Adrenal gland (tissue), 12 donors: ENCODE data around the gene INSRR. TPM values are rescaled to one million over a fixed set of nuclear protein-coding genes. Genes with fewer than 3 reads are reported as not detected.

Source experiments
- DNase-seq, 7 donors: peaks; one replicate each; pipeline ENCODE4 v3.0.0-alpha.2; 2019 to 2020
- H3K27ac ChIP-seq, 5 donors: fragments of 200-600 bp; sonication (generic) in 4 of 5; 1 replicate in 3 of 5; 2 replicates in 2 of 5; pipeline versions ENCODE4 v1.5.1 to v1.8.0; 2016 to 2020; ENCODE audit warnings: mild to moderate bottlenecking in 1 of 5
- H3K27me3 ChIP-seq: fragments of 200-600 bp; 2 replicates; pipeline ENCODE4 v1.8.0; 2021
- H3K36me3 ChIP-seq, 2 donors: fragments of 200-600 bp; replicated peaks in 1 of 2; 1 replicate in 1 of 2; 2 replicates in 1 of 2; pipeline versions ENCODE4 v1.5.1 to v1.8.0; 2018 to 2022
- H3K4me1 ChIP-seq, 2 donors: fragments of 200-600 bp; replicated peaks in 1 of 2; 1 replicate in 1 of 2; 2 replicates in 1 of 2; pipeline versions ENCODE4 v1.5.1 to v1.8.0; 2018 to 2021
- H3K4me3 ChIP-seq, 4 donors: fragments of 200-600 bp; sonication (generic) in 3 of 4; one replicate each; pipeline ENCODE4 v1.5.1; 2016 to 2018
- H3K9me3 ChIP-seq, 3 donors: fragments of 200-600 bp; sonication (generic) in 1 of 3; replicated peaks in 1 of 3; 1 replicate in 2 of 3; 2 replicates in 1 of 3; pipeline versions ENCODE4 v1.5.1 to v1.8.0; 2016 to 2021
- POLR2A ChIP-seq, 2 donors: fragments of 450-650 bp; IDR thresholded peaks; one replicate each; pipeline ENCODE4 v1.6.1; 2017; ENCODE audit warnings: antibody characterized with exemption in 2 of 2, mild to moderate bottlenecking in 2 of 2, moderate library complexity in 1 of 2
- WGBS, 4 donors: extraction: QIAGEN DNeasy Blood & Tissue Kit in 2 of 4; methylation state at CpG; one replicate each; pipeline versions ENCODE4 v1.1.5 to v1.1.7; 2013 to 2017; 5-methylcytosine and 5-hydroxymethylcytosine counted together
- intact Hi-C, 2 donors: fragments of 100-400 bp; cut with DNase I; formaldehyde crosslinking; loops; one replicate each; pipeline versions ENCODE4 v1.14.1 to v1.15.0; 2022 to 2023
- polyA plus RNA-seq, 3 donors: library from polyadenylated mRNA; stranded (reverse); fragments of 200-250 nt in 2 of 3; fragments of 350-450 nt in 1 of 3; fragmentation: Illumina TruSeq in 1 of 3; extraction: RNeasy Lipid Tissue Mini Kit (QIAGEN cat#74804) in 1 of 3; gene quantifications; one replicate each; pipeline ENCODE4 v1.2.3, GENCODE V29; 2013 to 2014
- total RNA-seq, 9 donors: library from RNA; depleted of rRNA in 4 of 9; stranded (reverse); fragments of >200 nt in 4 of 9; fragments of 120-200 nt in 1 of 9; fragmentation: NEBNext Ultra II Directional in 1 of 9; extraction: Animal tissue kit (Norgen Biotek cat#: 25700) in 1 of 9; gene quantifications; one replicate each; pipeline versions ENCODE4 v1.1.0 to v1.2.4, GENCODE V29; 2013 to 2023
- TF ChIP-seq, protein P1 (sequence below), 6 experiments: fragments of 450-650 bp in 4 of 6; fragments of 200-600 bp in 2 of 6; sonication (generic) in 1 of 6; IDR thresholded peaks; 1 replicate in 5 of 6; 2 replicates in 1 of 6; pipeline versions ENCODE4 v1.5.1 to v1.8.0; 2016 to 2021; ENCODE audit warnings: antibody characterized with exemption in 6 of 6, mild to moderate bottlenecking in 2 of 6, moderate library complexity in 1 of 6
- donor health status: healthy with polysubstance abuse.
- donor health status: Bipolar disorder and iron deficiency.
- donor health status: DM: yes; HTN: yes; CAD: no.
- donor health status: DM: no; HTN: no; CAD: no.
- donor health status: DM: no; HTN: no; CAD: no.
- donor health status: DM: yes; HTN: yes; CAD: no.

INSRR gene
- total and polyA plus RNA-seq, 12 donors, result 0.04 to 8.7 (median 0.35) TPM; not detected in 2

DNA sequence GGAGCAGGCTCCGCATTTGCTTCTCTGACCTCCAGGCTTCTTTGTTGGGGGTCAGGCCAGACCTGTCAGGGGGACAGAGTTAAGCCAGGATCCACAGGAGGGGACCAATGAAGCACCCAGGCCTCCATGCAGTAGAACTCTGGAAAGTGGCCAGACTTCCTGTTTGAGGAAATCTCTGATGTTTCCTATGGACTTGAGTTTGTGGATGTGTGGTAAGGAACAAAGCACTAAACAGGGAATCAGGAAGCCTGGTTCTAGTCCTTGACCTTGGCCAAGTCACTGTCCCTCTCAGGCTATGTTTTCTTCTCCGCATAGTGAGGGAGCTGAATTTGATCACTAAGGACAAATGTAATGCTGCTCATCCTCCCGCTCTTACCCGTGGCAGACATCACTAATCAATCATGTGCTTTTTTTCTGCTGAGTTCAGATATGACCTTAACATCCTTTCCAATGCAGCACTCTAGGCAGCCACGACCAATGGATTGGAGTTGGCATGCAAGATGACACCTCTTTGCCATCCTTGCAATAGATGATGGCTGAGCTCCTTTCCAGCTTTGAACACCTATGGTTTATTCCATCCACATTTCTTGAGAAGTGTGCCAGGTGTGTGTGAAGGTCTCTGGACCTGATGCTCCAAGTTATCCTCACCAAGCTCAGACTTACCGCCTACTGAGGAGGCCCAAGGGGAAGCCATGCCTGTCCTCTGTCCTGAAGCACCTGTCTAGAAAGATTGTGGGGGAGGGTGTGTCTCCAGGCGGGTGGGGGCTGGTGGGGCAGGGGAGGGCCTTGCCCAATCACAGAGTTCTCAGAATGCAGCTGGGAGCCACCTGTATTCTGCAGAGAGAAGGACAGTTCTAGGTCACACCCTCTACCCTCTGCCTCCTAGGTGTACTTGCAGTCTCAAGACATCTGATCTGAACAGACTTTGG, 52.1 kb downstream of the INSRR start:
- peak overlapping the region in 1 of 5 donors; percentile 19 for H3K27ac ChIP-seq
- TF ChIP-seq POLR2A (IDR thresholded peaks at IDR 0.05), result no peak
- TF ChIP-seq, protein P1, sequence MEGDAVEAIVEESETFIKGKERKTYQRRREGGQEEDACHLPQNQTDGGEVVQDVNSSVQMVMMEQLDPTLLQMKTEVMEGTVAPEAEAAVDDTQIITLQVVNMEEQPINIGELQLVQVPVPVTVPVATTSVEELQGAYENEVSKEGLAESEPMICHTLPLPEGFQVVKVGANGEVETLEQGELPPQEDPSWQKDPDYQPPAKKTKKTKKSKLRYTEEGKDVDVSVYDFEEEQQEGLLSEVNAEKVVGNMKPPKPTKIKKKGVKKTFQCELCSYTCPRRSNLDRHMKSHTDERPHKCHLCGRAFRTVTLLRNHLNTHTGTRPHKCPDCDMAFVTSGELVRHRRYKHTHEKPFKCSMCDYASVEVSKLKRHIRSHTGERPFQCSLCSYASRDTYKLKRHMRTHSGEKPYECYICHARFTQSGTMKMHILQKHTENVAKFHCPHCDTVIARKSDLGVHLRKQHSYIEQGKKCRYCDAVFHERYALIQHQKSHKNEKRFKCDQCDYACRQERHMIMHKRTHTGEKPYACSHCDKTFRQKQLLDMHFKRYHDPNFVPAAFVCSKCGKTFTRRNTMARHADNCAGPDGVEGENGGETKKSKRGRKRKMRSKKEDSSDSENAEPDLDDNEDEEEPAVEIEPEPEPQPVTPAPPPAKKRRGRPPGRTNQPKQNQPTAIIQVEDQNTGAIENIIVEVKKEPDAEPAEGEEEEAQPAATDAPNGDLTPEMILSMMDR (IDR thresholded peaks at IDR 0.05), result no peak
- WGBS, 4 donors, result 72 to 76% (median 72%) methylated on average over 7 of the region's 7 CpGs
- H3K4me1 ChIP-seq, result peaks cover 0 to 39% of the 10 kb centered on the region in 2 donors
- no peaks in the 10 kb centered on the region for H3K27me3 ChIP-seq
- no peak overlapping the region for H3K4me3 ChIP-seq
- intact Hi-C loops, result no loop called here
- H3K36me3 ChIP-seq, result peaks cover 0 to under 1% of the 10 kb centered on the region in 2 donors
- no peaks in the 10 kb centered on the region for H3K9me3 ChIP-seq
- DNase-seq, result no peak

DNA sequence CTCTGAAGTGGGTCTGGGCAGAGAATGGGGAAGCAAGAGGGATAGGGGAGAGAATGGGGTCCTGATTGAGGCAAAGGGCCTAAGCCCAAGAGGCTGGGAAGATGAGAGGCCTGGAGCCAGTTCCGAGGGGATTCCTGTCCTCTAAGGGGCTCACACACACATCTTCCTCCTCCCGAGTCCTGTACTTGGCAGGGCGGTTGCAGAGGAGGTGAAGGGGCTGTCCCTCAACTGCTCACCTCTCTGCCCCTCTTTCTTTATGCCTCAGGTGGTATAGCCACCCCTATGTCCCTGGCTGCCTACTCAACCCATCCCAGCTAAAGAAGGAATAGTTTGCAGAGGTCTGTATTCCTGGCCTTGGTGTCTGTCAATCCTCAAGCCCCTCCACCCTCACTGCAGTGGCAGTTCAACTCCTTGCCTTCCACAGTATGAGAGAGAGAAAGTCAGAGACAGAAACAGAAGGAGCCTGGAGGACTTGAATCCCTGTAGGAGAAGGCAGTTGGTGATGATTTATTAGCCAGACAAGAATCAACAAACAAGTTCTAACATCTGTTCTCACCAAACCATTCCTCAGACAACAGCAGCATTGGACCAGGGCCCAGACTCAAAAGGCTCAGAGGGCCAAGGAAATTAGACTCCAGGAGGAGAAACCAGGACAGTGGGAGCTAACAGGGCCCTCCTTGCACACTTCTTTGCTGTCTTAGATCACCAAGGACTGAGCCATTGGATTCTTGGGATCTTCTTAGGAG, 53.0 kb downstream of the INSRR start:
- TF ChIP-seq POLR2A (IDR thresholded peaks at IDR 0.05), result no peak
- TF ChIP-seq, protein P1 (IDR thresholded peaks at IDR 0.05), result no peak
- Histone ChIP-seq H3K27me3 (no peaks in the 10 kb centered on the region), H3K4me3 (no peak overlapping the region), H3K27ac (peak overlapping the region in 2 of 5 donors; percentile 19 to 37), H3K4me1 (peaks cover 0 to 40% of the 10 kb centered on the region in 2 donors), H3K36me3 (peaks cover 0 to 9% of the 10 kb centered on the region in 2 donors), H3K9me3 (no peaks in the 10 kb centered on the region)
- intact Hi-C loops, result no loop called here
- 73 to 93% (median 79%) methylated on average over 3 of the region's 3 CpGs for WGBS, 4 donors
- DNase-seq, result peak in 3 of 7 donors; percentile 34 to 78 (median 53)

DNA sequence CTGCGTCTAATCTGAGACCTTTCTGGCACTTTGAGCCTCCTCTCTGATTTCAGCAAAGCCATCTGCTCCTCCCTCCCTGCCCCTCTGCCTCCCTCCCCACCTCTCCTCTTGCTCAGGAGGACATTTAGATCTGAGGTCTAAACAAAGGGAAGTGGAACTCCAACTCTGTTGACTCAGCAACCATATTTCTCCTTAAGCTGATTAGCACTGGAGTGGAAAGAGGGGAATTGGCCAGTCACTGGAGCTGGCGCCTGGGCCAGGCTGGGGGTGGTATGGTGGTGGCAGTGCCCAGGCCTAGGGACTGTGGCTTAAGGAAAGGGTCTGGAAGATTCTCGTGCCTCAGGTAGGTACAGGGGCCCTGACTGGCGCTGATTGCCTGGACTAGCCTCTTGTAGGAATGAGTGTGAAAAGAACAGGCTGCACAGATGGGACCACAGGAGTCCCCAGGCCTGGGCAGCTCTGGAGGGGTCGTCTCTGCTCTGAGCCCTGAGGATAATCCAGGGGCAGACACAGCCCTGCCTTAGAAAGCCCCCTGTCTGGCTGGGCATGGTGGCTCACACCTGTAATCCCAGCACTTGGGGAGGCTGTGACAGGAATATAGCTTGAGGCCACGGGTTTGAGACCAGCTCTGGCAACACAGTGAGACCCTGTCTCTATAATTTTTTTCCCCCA, 54.2 kb downstream of the INSRR start:
- no peak for TF ChIP-seq POLR2A (IDR thresholded peaks at IDR 0.05)
- TF ChIP-seq, protein P1 (IDR thresholded peaks at IDR 0.05), result no peak
- WGBS, 4 donors, result 62 to 73% (median 68%) methylated on average over 3 to 6 of the region's 6 CpGs

More for the DNA sequence above, 54.2 kb downstream of the INSRR start:
- no peaks in the 10 kb centered on the region for H3K27me3 ChIP-seq
- intact Hi-C loops, result no loop called here
- H3K9me3 ChIP-seq, result no peaks in the 10 kb centered on the region
- H3K4me3 ChIP-seq, result no peak overlapping the region
- DNase-seq, result peak in 1 of 7 donors; percentile 58
- H3K4me1 ChIP-seq, result peaks cover 0 to 40% of the 10 kb centered on the region in 2 donors
- peaks cover 0 to 21% of the 10 kb centered on the region in 2 donors for H3K36me3 ChIP-seq
- H3K27ac ChIP-seq, result peak overlapping the region in 1 of 5 donors; percentile 61
